GM18520 (cell line): ENCODE measurements around the gene CTNS.

Source experiments
- ATAC-seq: cut with Tn5 transposase; IDR thresholded peaks from one replicate; pipeline ENCODE4 v1.9.1; 2021; ENCODE audit not compliant: unreplicated experiment

CTNS gene

DNA sequence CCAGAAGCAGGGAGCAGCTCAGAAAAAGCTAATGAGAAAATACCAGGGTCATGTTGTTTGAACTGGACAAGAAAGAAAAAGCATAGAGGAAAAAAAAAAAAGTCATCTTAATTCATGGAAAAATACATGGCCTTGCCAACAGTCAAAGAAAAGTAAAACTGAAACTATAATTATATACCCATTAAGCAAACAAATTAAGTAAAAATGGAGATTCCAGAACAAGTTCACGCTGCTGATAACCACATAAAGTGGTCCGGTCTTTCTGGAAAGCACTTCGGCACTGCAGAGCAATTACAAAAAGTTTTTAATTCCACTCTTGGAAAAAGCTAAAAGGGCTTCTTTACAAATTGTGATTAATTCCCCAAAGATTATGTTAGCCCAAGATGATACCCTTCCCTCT lies 71.8 kb downstream of the CTNS start:
- no peak for ATAC-seq

- peak; percentile 95 for ATAC-seq
Observed at GRCh38 chr17:3710951-3711383, 74.4 kb downstream of the CTNS start.
